ENCODE data around the gene CDH1. TPM values are rescaled to one million over a fixed set of nuclear protein-coding genes. Genes with fewer than 3 reads are reported as not detected.

The CDH1 gene
- total and polyA plus RNA-seq, 2 donors from 2014 or later: 47.0 to 149 TPM

- H3K27ac ChIP-seq (ENCODE audit: low read depth in 2 of 2, low read length in 2 of 2): peak overlapping the region; percentile 13 to 57
- no peaks in the 10 kb centered on the region for H3K36me3 ChIP-seq (ENCODE audit: control insufficient read depth in 2 of 3, insufficient read depth in 3 of 3, low read length in 3 of 3)
- no peak overlapping the region for H3K4me3 ChIP-seq (ENCODE audit: low read length in 3 of 3)
- no peak for TF ChIP-seq CTCF (IDR thresholded peaks at IDR 0.05; ENCODE audit: borderline replicate concordance, extremely low read depth, insufficient read depth)
- FAIRE-seq (no peak), DNase-seq (peak in 2 of 5 donors; percentile 45 to 70)
- H3K9ac ChIP-seq (ENCODE audit: low read length in 3 of 3): no peak overlapping the region
- H3K9me3 ChIP-seq (ENCODE audit: control insufficient read depth in 2 of 3, insufficient read depth in 1 of 3, low read length in 3 of 3): no peaks in the 10 kb centered on the region
- peaks cover 0 to 6% (median 0%) of the 10 kb centered on the region in 3 donors for H3K4me1 ChIP-seq (ENCODE audit: control insufficient read depth in 2 of 3, insufficient read depth in 2 of 3, low read depth in 1 of 3, low read length in 3 of 3)
- no peaks in the 10 kb centered on the region for H3K27me3 ChIP-seq (ENCODE audit: control insufficient read depth, insufficient read depth, low read length)
- intact Hi-C loops (cut with DNase I): no loop called here
Measured at GRCh38 chr16:68750193-68750695, 13.2 kb downstream of the CDH1 start.

- Histone ChIP-seq H3K9me3 (ENCODE audit: control insufficient read depth in 2 of 3, insufficient read depth in 1 of 3, low read length in 3 of 3) (no peaks in the 10 kb centered on the region), H3K36me3 (ENCODE audit: control insufficient read depth in 2 of 3, insufficient read depth in 3 of 3, low read length in 3 of 3) (no peaks in the 10 kb centered on the region), H3K27me3 (ENCODE audit: control insufficient read depth, insufficient read depth, low read length) (no peaks in the 10 kb centered on the region), H3K4me3 (ENCODE audit: low read length in 3 of 3) (no peak overlapping the region), H3K27ac (ENCODE audit: low read depth in 2 of 2, low read length in 2 of 2) (peak overlapping the region in 1 of 2 donors; percentile 13), H3K4me1 (ENCODE audit: control insufficient read depth in 2 of 3, insufficient read depth in 2 of 3, low read depth in 1 of 3, low read length in 3 of 3) (peaks cover 0 to 6% (median 0%) of the 10 kb centered on the region in 3 donors), H3K9ac (ENCODE audit: low read length in 3 of 3) (no peak overlapping the region)
- no peak for DNase-seq
- TF ChIP-seq CTCF (IDR thresholded peaks at IDR 0.05; ENCODE audit: borderline replicate concordance, extremely low read depth, insufficient read depth): no peak
- no peak for FAIRE-seq
- intact Hi-C loops (cut with DNase I): no loop called here
Measured at GRCh38 chr16:68751160-68751559, 14.1 kb downstream of the CDH1 start.

DNA sequence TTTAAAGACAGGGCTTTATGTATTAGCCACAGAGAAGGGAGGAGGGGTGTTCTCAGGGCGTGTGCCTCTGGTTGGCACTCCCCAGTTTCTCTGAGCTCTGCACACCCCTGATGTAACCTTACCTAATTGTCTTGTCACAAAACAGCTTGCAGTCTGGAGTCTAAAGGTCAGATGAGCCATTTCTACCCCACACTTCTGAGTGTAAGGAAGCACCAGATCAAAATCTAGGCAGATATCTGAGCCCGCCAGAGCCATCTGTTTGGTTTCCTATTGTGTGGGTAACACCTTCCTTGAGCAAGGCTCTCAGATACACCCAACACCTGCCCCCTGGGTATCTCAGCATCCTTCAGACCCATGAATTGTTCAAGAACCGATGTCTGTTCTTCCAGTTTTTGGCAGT, 15.5 kb downstream of the CDH1 start:
- TF ChIP-seq CTCF (IDR thresholded peaks at IDR 0.05; ENCODE audit: borderline replicate concordance, extremely low read depth, insufficient read depth): no peak
- Histone ChIP-seq H3K27me3 (ENCODE audit: control insufficient read depth, insufficient read depth, low read length) (no peaks in the 10 kb centered on the region), H3K4me3 (ENCODE audit: low read length in 3 of 3) (no peak overlapping the region), H3K4me1 (ENCODE audit: control insufficient read depth in 2 of 3, insufficient read depth in 2 of 3, low read depth in 1 of 3, low read length in 3 of 3) (peaks cover 0 to 6% (median 0%) of the 10 kb centered on the region in 3 donors), H3K27ac (ENCODE audit: low read depth in 2 of 2, low read length in 2 of 2) (peak overlapping the region in 1 of 2 donors; percentile 15), H3K9ac (ENCODE audit: low read length in 3 of 3) (no peak overlapping the region), H3K36me3 (ENCODE audit: control insufficient read depth in 2 of 3, insufficient read depth in 3 of 3, low read length in 3 of 3) (no peaks in the 10 kb centered on the region), H3K9me3 (ENCODE audit: control insufficient read depth in 2 of 3, insufficient read depth in 1 of 3, low read length in 3 of 3) (no peaks in the 10 kb centered on the region)
- DNase-seq (peak in 1 of 5 donors; percentile 48), FAIRE-seq (no peak)
- intact Hi-C loops (cut with DNase I): no loop called here

All from kidney (tissue), 14 donors.